GM19372 (cell line): Measurements from ENCODE around the gene CDH19.
"Not testable (repeated sequence)": the region's sequence is repeated elsewhere in the genome, so short reads cannot be mapped to it uniquely, and the experiment has no call there.

Source experiments
- ATAC-seq: cut with Tn5 transposase; IDR thresholded peaks from one replicate; pipeline ENCODE4 v1.9.1; 2021; ENCODE audit warnings: mild to moderate bottlenecking, low read depth, moderate library complexity; ENCODE audit not compliant: unreplicated experiment

Gene CDH19

GRCh38 chr18:66473882-66474281 is 130.0 kb downstream of the CDH19 start:
- ATAC-seq = no peak

GRCh38 chr18:66466184-66466583 is 137.7 kb downstream of the CDH19 start:
- ATAC-seq = not testable (repeated sequence)

GRCh38 chr18:66461344-66461743 is 142.5 kb downstream of the CDH19 start:
- ATAC-seq = no peak

GRCh38 chr18:66457245-66457644 is 146.6 kb downstream of the CDH19 start:
- ATAC-seq = no peak
